Peyer's patch (tissue), 4 donors: ENCODE measurements around the gene TMPRSS13. TPM values are rescaled to one million over a fixed set of nuclear protein-coding genes. Genes with fewer than 3 reads are reported as not detected.
"Not testable (repeated sequence)": the region's sequence is repeated elsewhere in the genome, so short reads cannot be mapped to it uniquely, and the experiment has no call there.

Experiments
- DNase-seq, 3 donors: peaks; one replicate each; pipeline ENCODE4 v3.0.0-alpha.2; 2017 to 2019
- H3K27ac ChIP-seq, 4 donors: fragments of 200-600 bp; sonication (generic); one replicate each; pipeline ENCODE4 v1.5.1; 2016 to 2019
- H3K27me3 ChIP-seq, 2 donors: fragments of 200-600 bp; sonication (generic); one replicate each; pipeline ENCODE4 v1.5.1; 2019
- H3K36me3 ChIP-seq, 3 donors: fragments of 200-600 bp; sonication (generic); one replicate each; pipeline ENCODE4 v1.5.1; 2016 to 2019
- H3K4me1 ChIP-seq, 4 donors: fragments of 200-600 bp; sonication (generic); one replicate each; pipeline ENCODE4 v1.5.1; 2016 to 2019
- H3K4me3 ChIP-seq, 4 donors: fragments of 200-600 bp; sonication (generic); 1 replicate in 3 of 4; 2 replicates in 1 of 4; pipeline ENCODE4 v1.5.1; 2016 to 2019; ENCODE audit warnings: mild to moderate bottlenecking in 1 of 4
- H3K9me3 ChIP-seq, 4 donors: fragments of 200-600 bp; sonication (generic); one replicate each; pipeline ENCODE4 v1.5.1; 2016 to 2019; ENCODE audit warnings: mild to moderate bottlenecking in 1 of 4
- CTCF ChIP-seq, 6 experiments: fragments of 450-650 bp in 4 of 6; fragments of 200-600 bp in 2 of 6; sonication (generic) in 1 of 6; IDR thresholded peaks; one replicate each; pipeline ENCODE4 v1.5.1; 2017 to 2019; ENCODE audit warnings: antibody characterized with exemption in 6 of 6, mild to moderate bottlenecking in 3 of 6, moderate library complexity in 1 of 6
- POLR2A ChIP-seq, 2 donors: fragments of 450-650 bp; IDR thresholded peaks; one replicate each; pipeline ENCODE4 v1.5.1; 2017; ENCODE audit warnings: antibody characterized with exemption in 2 of 2, mild to moderate bottlenecking in 2 of 2, moderate library complexity in 2 of 2
- total RNA-seq, 4 donors: library from RNA; depleted of rRNA; stranded (reverse); fragments of >200 nt; gene quantifications; one replicate each; pipeline ENCODE4 v1.1.0, GENCODE V29; 2016

The TMPRSS13 gene
- total RNA-seq, 4 donors from 2014 or later, result not detected

GRCh38 chr11:117958949-117959348 is 29.7 kb upstream of the TMPRSS13 start:
- DNase-seq, result no peak
- no peak overlapping the region for H3K27ac ChIP-seq
- no peak overlapping the region for H3K4me3 ChIP-seq
- no peaks in the 10 kb centered on the region for H3K9me3 ChIP-seq
- no peaks in the 10 kb centered on the region for H3K36me3 ChIP-seq
- H3K27me3 ChIP-seq, result no peaks in the 10 kb centered on the region
- no peak for TF ChIP-seq CTCF (IDR thresholded peaks at IDR 0.05)
- TF ChIP-seq POLR2A (IDR thresholded peaks at IDR 0.05), result no peak
- H3K4me1 ChIP-seq, result peaks cover 0 to 4% (median 0%) of the 10 kb centered on the region in 4 donors

- DNase-seq, result no peak
- Histone ChIP-seq H3K4me1 (peaks cover 0 to 23% (median 7%) of the 10 kb centered on the region in 4 donors), H3K9me3 (no peaks in the 10 kb centered on the region), H3K27me3 (no peaks in the 10 kb centered on the region), H3K36me3 (no peaks in the 10 kb centered on the region), H3K27ac (peak overlapping the region in 3 of 4 donors; percentile 34 to 70 (median 41)), H3K4me3 (no peak overlapping the region)
- TF ChIP-seq POLR2A (IDR thresholded peaks at IDR 0.05) (no peak), CTCF (IDR thresholded peaks at IDR 0.05) (no peak)
Measured at GRCh38 chr11:117953024-117953671, 23.9 kb upstream of the TMPRSS13 start.

GRCh38 chr11:117950993-117951961 is 22.1 kb upstream of the TMPRSS13 start:
- H3K27me3 ChIP-seq, result no peaks in the 10 kb centered on the region
- H3K9me3 ChIP-seq, result no peaks in the 10 kb centered on the region
- H3K36me3 ChIP-seq, result no peaks in the 10 kb centered on the region
- H3K27ac ChIP-seq, result peak overlapping the region; percentile 50 to 70 (median 54)
- no peak overlapping the region for H3K4me3 ChIP-seq
- DNase-seq, result peak in 2 of 3 donors; percentile 67 to 76
- no peak for TF ChIP-seq CTCF (IDR thresholded peaks at IDR 0.05)
- TF ChIP-seq POLR2A (IDR thresholded peaks at IDR 0.05), result no peak
- H3K4me1 ChIP-seq, result peaks cover 0 to 23% (median 7%) of the 10 kb centered on the region in 4 donors

GRCh38 chr11:117950301-117950700 is 21.1 kb upstream of the TMPRSS13 start:
- Histone ChIP-seq H3K27ac (peak overlapping the region; percentile 50 to 70 (median 54)), H3K4me1 (peaks cover 0 to 23% (median 7%) of the 10 kb centered on the region in 4 donors), H3K27me3 (no peaks in the 10 kb centered on the region), H3K4me3 (no peak overlapping the region), H3K36me3 (no peaks in the 10 kb centered on the region), H3K9me3 (no peaks in the 10 kb centered on the region)
- TF ChIP-seq CTCF (IDR thresholded peaks at IDR 0.05) (peak; percentile 14 to 55 (median 34)), POLR2A (IDR thresholded peaks at IDR 0.05) (no peak)
- peak in 2 of 3 donors; percentile 66 to 78 for DNase-seq

GRCh38 chr11:117949062-117949461 is 19.9 kb upstream of the TMPRSS13 start:
- no peak overlapping the region for H3K4me3 ChIP-seq
- no peaks in the 10 kb centered on the region for H3K36me3 ChIP-seq
- H3K9me3 ChIP-seq, result no peaks in the 10 kb centered on the region
- no peak overlapping the region for H3K27ac ChIP-seq
- TF ChIP-seq POLR2A (IDR thresholded peaks at IDR 0.05) (no peak), CTCF (IDR thresholded peaks at IDR 0.05) (no peak)
- H3K27me3 ChIP-seq, result no peaks in the 10 kb centered on the region
- DNase-seq, result no peak
- H3K4me1 ChIP-seq, result peaks cover 0 to 23% (median 7%) of the 10 kb centered on the region in 4 donors

GRCh38 chr11:117948466-117948865 is 19.3 kb upstream of the TMPRSS13 start:
- H3K4me1 ChIP-seq, result peaks cover 0 to 23% (median 7%) of the 10 kb centered on the region in 4 donors
- H3K36me3 ChIP-seq, H3K4me3 ChIP-seq, H3K9me3 ChIP-seq, DNase-seq, H3K27me3 ChIP-seq, H3K27ac ChIP-seq: not testable (repeated sequence)

- not testable (repeated sequence) for H3K27me3 ChIP-seq, H3K9me3 ChIP-seq, H3K27ac ChIP-seq, DNase-seq, H3K36me3 ChIP-seq, H3K4me3 ChIP-seq
- H3K4me1 ChIP-seq, result peaks cover 0 to 19% (median 6%) of the 10 kb centered on the region in 4 donors
Measured at GRCh38 chr11:117947751-117948150, 18.5 kb upstream of the TMPRSS13 start.
